HepG2 (cell line): ENCODE results near the gene GATD1. TPM values are rescaled to one million over a fixed set of nuclear protein-coding genes. Genes with fewer than 3 reads are reported as not detected.

ENCODE experiments used
- ATAC-seq: fragments of 200-7000 bp; cut with Tn5 transposase; 3 replicates; pipeline ENCODE4 v1.9.1; 2020; ENCODE audit warnings: mild to moderate bottlenecking, moderate library complexity
- BruUV-seq: library from RNA; stranded (reverse); fragments of 400-500 nt; replicated peaks from 2 replicates; lab custom pipeline; 2021; lab: Mats Ljungman, UMichigan
- CTCF ChIA-PET: fragments of 300-600 bp; formaldehyde crosslinking; extraction: SDS; loops from one replicate; lab custom pipeline; 2021; ENCODE audit warnings: low total read pairs, inconsistent platforms, low intra/inter-chr PET ratio; lab: Yijun Ruan, JAX
- POLR2A ChIA-PET: fragments of 350-600 bp; sonication (Branson Sonifier 250); formaldehyde crosslinking; loops from one replicate; lab custom pipeline; 2020; ENCODE audit warnings: antibody characterized with exemption, inconsistent platforms; lab: Yijun Ruan, JAX
- DNase-seq: peaks from one replicate; pipeline ENCODE4 v3.0.0-alpha.2; 2015; ENCODE audit warnings: low spot score
- FAIRE-seq: peaks from 3 replicates; lab custom pipeline; 2011; peaks lifted over from hg19 to GRCh38; lab: Jason Lieb, UNC
- H2AFZ ChIP-seq: one replicate; pipeline ENCODE4 v1.6.1; 2011; ENCODE audit warnings: low read length, inconsistent platforms
- H3K27ac ChIP-seq: fragments of 300-600 bp; 3 replicates; pipeline ENCODE4 v1.8.0; 2011; ENCODE audit warnings: mixed run types, mild to moderate bottlenecking, mixed read lengths, low read length, inconsistent platforms; ENCODE audit not compliant: insufficient read depth; ENCODE audit errors: extremely low read length
- H3K27me3 ChIP-seq, 2 experiments: fragments of 200-600 bp in 1 of 2; 2 replicates in 1 of 2; 3 replicates in 1 of 2; pipeline versions ENCODE4 v1.6.0 to v1.8.0; 2011; ENCODE audit warnings: low read length in 2 of 2, mild to moderate bottlenecking in 2 of 2, moderate library complexity in 2 of 2, inconsistent platforms in 1 of 2; ENCODE audit not compliant: insufficient read depth in 2 of 2, control insufficient read depth in 1 of 2
- H3K36me3 ChIP-seq, 2 experiments: fragments of 200-600 bp in 1 of 2; replicated peaks in 1 of 2; 2 replicates in 1 of 2; 3 replicates in 1 of 2; pipeline versions ENCODE4 v1.5.1 to v1.8.0; 2011; ENCODE audit warnings: low read length in 2 of 2, inconsistent platforms in 1 of 2; ENCODE audit not compliant: insufficient read depth in 2 of 2, control insufficient read depth in 1 of 2
- H3K4me1 ChIP-seq: 2 replicates; pipeline ENCODE4 v1.5.1; 2012; ENCODE audit warnings: low read length, inconsistent platforms; ENCODE audit not compliant: insufficient read depth
- H3K4me2 ChIP-seq: 2 replicates; pipeline ENCODE4 v1.6.0; 2011; ENCODE audit warnings: low read depth, low read length, inconsistent platforms
- H3K4me3 ChIP-seq, 3 experiments: fragments of 200-600 bp in 1 of 3; sonication (generic), shearing (Covaris generic) in 1 of 3; replicated peaks in 1 of 3; 2 replicates each; pipeline ENCODE4 v1.5.1; 2011 to 2016; ENCODE audit warnings: low read length in 3 of 3, inconsistent platforms in 2 of 3, low read depth in 2 of 3, mild to moderate bottlenecking in 2 of 3, control low read depth in 1 of 3, mixed read lengths in 1 of 3; ENCODE audit not compliant: insufficient read depth in 1 of 3
- H3K79me2 ChIP-seq: one replicate; pipeline ENCODE4 v1.6.1; 2011; ENCODE audit warnings: low read length, inconsistent platforms; ENCODE audit not compliant: insufficient read depth
- H3K9ac ChIP-seq: 2 replicates; pipeline ENCODE4 v1.6.0; 2011; ENCODE audit warnings: mild to moderate bottlenecking, low read depth, low read length, inconsistent platforms; ENCODE audit not compliant: insufficient read depth
- H3K9me3 ChIP-seq: 2 replicates; pipeline ENCODE4 v1.5.1; 2012; ENCODE audit warnings: mild to moderate bottlenecking, low read length
- H4K20me1 ChIP-seq: 2 replicates; pipeline ENCODE4 v1.6.0; 2011; ENCODE audit warnings: inconsistent platforms, mild to moderate bottlenecking, low read length, moderate library complexity; ENCODE audit not compliant: insufficient read depth
- AGO2 ChIP-seq: fragments of 200-400 bp; formaldehyde crosslinking; optimal IDR thresholded peaks from 2 replicates; pipeline ENCODE3; 2017; ENCODE audit warnings: mild to moderate bottlenecking, low read depth, low read length, moderate library complexity
- CREB1 ChIP-seq, 2 experiments: fragments of 450-650 bp in 1 of 2; IDR thresholded peaks; 2 replicates each; pipeline ENCODE4 v1.6.1; 2016 to 2017; ENCODE audit warnings: control low read depth in 1 of 2, mild to moderate bottlenecking in 1 of 2, missing compliant biosample characterization in 1 of 2, missing genetic modification characterization in 1 of 2
- WGBS: methylation state at CpG from one replicate; pipeline ENCODE4 v1.1.6; 2017; ENCODE audit warnings: low lambda C conversion rate; 5-methylcytosine and 5-hydroxymethylcytosine counted together
- in situ Hi-C: cut with HindIII; loops from 2 replicates; pipeline ENCODE4 v1.10.0; 2017; ENCODE audit warnings: low pct_unique_long_range_greater_than_20kb; ENCODE audit not compliant: extremely low pct_ligation_motif_present
- intact Hi-C: fragments of 100-400 bp; cut with micrococcal nuclease; formaldehyde crosslinking; loops from one replicate; pipeline ENCODE4 v1.10.0; 2022; ENCODE audit not compliant: unreplicated experiment
- polyA plus RNA-seq, 8 experiments: library from polyadenylated mRNA; depleted of rRNA in 3 of 8; stranded (reverse) in 7 of 8; unstranded in 1 of 8; fragments of >200 nt; fragmentation: Illumina TruSeq in 4 of 8; extraction: Trizol in 4 of 8; gene quantifications; 2 replicates each; pipeline versions ENCODE4 v1.2.1 to v1.2.3, GENCODE V29; 2011 to 2016; ENCODE audit warnings: low read depth in 4 of 8, missing spikeins in 1 of 8, mixed read lengths in 1 of 8; ENCODE audit not compliant: insufficient read depth in 1 of 8
- total RNA-seq, 5 experiments: library from RNA; depleted of rRNA; stranded (reverse); fragments of >200 nt; fragmentation: Illumina TruSeq; extraction: Trizol; gene quantifications; 2 replicates each; pipeline ENCODE4 v1.2.3, GENCODE V29; 2016; ENCODE audit warnings: low read depth in 1 of 5
- TF ChIP-seq, protein P1 (sequence below): sonication (generic); formaldehyde crosslinking; IDR thresholded peaks from 2 replicates; pipeline ENCODE4 v1.5.1; 2020; ENCODE audit warnings: mild to moderate bottlenecking, missing genetic modification reagents, moderate library complexity
- TF ChIP-seq, protein P2 (sequence below): fragments of 450-650 bp; IDR thresholded peaks from 2 replicates; pipeline ENCODE4 v1.6.1; 2016
- TF ChIP-seq, protein P3 (sequence below): sonication (generic); formaldehyde crosslinking; IDR thresholded peaks from 2 replicates; pipeline ENCODE4 v1.4.0; 2020; ENCODE audit warnings: missing genetic modification reagents

Gene GATD1
- total and polyA plus RNA-seq, 2 of the 13 experiments (the other 11 are each of a cell fraction or from before 2014, with no cell fraction given) = 31.3 to 60.5 TPM

DNA sequence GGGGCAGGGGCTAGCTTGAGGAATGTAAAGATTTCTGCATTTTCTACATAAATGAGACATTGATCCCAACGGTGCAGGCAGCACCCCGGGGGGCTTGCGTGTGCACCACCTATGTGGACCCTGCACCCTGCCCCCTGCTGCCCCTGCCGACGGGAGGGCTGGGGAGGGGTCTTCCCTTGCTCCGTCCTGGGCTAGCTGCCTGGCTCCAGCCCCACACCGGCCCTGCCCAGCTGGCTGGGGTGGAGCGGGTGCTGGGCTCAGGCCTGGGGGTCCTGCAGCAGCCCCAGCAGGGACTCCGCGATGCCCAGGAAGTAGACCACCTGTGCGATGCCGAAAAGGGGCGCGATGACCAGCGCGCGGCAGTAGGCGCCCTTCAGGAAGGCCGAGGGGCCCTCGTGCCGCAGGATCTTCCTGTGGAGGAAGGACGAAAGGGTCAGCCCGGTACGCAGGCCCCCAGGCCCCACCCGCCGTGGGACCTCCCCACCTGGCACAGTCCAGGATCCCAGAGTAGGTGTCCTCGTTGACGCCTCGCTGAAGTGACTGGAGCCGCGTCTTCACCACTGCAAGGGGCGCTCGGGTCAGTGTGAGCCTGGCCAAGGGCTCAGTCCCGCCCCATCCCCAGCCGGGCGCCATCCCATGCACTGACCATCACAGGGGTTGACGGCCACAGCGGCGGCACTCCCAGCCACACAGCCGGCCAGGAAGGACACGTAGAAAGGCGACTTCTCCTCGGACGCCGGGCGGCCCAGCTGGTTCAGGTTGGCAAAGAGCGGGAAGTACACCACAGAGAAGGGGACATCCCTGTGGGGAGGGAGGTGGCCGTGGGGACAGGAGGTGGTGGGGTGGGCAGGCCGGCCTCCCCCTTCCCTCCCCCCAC lies 14.6 kb upstream of the GATD1 start:
- H3K36me3 ChIP-seq = no peaks in the 10 kb centered on the region; a peak in 1 of 5 replicates
- peaks cover 4% of the 10 kb centered on the region for H3K79me2 ChIP-seq
- FAIRE-seq (no peak), ATAC-seq (no peak), DNase-seq (no peak)
- TF ChIP-seq AGO2 (peak; percentile 50), CREB1 (IDR thresholded peaks at IDR 0.05) (no peak), CREB1 (CRISPR knock-in tag; IDR thresholded peaks at IDR 0.05) (no peak)
- no peak overlapping the region for H3K27ac ChIP-seq
- H3K4me2 ChIP-seq = no peak overlapping the region
- CTCF ChIA-PET = no interaction called here
- in situ Hi-C loops = no loop called here
- intact Hi-C loops = no loop called here
- no peak overlapping the region for H3K4me3 ChIP-seq
- H3K9me3 ChIP-seq = no peaks in the 10 kb centered on the region
- H2AFZ ChIP-seq = no peak overlapping the region
- H3K4me1 ChIP-seq = peaks cover 21% of the 10 kb centered on the region
- over 99% methylated on average over 18 of the region's 49 CpGs for WGBS
- TSS peak; percentile 32 for BruUV-seq
- no peak overlapping the region for H3K9ac ChIP-seq
- POLR2A ChIA-PET = no interaction called here
- H4K20me1 ChIP-seq = no peaks in the 10 kb centered on the region
- H3K27me3 ChIP-seq = peaks cover 0 to 2% of the 10 kb centered on the region in 2 experiments; a peak in 2 of 5 replicates

DNA sequence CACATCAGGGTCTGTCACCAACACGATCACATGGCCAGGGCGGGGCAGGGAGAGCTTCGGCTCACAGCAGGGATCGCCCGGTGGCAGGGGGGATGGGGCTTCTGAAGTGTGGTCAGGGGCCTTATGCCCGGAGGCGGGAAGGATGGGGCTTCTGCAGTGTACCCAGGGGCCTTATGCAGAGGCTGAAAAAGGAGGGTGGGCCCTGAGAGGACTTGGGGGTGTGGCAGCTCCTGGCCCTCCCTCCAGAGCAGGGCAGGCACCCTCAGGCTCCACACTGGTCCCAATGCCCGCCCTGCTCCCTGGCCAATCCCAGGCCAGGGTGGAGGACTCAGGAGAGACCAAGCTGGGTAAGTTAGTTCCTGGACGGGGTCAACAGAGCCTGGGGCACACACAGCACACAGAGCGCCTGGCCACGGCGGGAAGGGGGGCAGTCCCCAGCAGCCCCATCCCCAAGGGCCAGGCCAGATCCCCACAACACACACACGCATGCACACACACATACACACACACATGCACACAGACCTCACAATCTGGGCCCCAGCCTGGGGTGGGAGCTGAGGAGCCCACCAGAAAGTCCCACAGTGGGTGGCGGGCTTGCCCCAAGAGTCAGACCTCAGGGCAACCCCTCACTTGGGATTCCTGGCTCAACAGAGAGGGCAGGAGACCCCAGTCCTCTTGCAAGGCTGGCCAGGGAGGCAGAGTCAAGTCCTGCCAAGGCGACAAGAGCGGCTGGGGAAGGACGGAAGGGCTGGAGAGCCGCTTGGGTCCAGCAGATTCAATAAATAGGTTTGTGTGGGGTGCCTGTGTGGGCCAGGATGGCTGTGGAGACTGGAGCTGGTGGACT lies 13.7 kb upstream of the GATD1 start:
- FAIRE-seq (no peak), ATAC-seq (peak; percentile 6; the same call in 2 of the 3 replicates), DNase-seq (no peak)
- Histone ChIP-seq H4K20me1 (no peaks in the 10 kb centered on the region), H3K4me3 (no peak overlapping the region), H3K9ac (no peak overlapping the region), H3K79me2 (no peaks in the 10 kb centered on the region), H3K4me2 (no peak overlapping the region), H3K36me3 (no peaks in the 10 kb centered on the region; a peak in 1 of 5 replicates), H2AFZ (no peak overlapping the region), H3K27ac (no peak overlapping the region), H3K27me3 (peaks cover 0 to 2% of the 10 kb centered on the region in 2 experiments; a peak in 2 of 5 replicates), H3K4me1 (peaks cover 21% of the 10 kb centered on the region), H3K9me3 (no peaks in the 10 kb centered on the region)
- BruUV-seq = no TSS peak
- CTCF ChIA-PET = no interaction called here
- POLR2A ChIA-PET = interaction anchor here (0.8 kb wide), 1 partner anchor 13 kb away, joined by 3 read pairs; no protein-coding TSS in a partner anchor
- in situ Hi-C loops (no loop called here), intact Hi-C loops (no loop called here)
- 78% methylated on average over 16 of the region's 18 CpGs for WGBS
- TF ChIP-seq, protein P1, sequence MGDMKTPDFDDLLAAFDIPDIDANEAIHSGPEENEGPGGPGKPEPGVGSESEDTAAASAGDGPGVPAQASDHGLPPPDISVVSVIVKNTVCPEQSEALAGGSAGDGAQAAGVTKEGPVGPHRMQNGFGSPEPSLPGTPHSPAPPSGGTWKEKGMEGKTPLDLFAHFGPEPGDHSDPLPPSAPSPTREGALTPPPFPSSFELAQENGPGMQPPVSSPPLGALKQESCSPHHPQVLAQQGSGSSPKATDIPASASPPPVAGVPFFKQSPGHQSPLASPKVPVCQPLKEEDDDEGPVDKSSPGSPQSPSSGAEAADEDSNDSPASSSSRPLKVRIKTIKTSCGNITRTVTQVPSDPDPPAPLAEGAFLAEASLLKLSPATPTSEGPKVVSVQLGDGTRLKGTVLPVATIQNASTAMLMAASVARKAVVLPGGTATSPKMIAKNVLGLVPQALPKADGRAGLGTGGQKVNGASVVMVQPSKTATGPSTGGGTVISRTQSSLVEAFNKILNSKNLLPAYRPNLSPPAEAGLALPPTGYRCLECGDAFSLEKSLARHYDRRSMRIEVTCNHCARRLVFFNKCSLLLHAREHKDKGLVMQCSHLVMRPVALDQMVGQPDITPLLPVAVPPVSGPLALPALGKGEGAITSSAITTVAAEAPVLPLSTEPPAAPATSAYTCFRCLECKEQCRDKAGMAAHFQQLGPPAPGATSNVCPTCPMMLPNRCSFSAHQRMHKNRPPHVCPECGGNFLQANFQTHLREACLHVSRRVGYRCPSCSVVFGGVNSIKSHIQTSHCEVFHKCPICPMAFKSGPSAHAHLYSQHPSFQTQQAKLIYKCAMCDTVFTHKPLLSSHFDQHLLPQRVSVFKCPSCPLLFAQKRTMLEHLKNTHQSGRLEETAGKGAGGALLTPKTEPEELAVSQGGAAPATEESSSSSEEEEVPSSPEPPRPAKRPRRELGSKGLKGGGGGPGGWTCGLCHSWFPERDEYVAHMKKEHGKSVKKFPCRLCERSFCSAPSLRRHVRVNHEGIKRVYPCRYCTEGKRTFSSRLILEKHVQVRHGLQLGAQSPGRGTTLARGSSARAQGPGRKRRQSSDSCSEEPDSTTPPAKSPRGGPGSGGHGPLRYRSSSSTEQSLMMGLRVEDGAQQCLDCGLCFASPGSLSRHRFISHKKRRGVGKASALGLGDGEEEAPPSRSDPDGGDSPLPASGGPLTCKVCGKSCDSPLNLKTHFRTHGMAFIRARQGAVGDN = 0 out of 2 replicates have a peak, but pooled peaks have one; percentile 7
- TF ChIP-seq, protein P2, sequence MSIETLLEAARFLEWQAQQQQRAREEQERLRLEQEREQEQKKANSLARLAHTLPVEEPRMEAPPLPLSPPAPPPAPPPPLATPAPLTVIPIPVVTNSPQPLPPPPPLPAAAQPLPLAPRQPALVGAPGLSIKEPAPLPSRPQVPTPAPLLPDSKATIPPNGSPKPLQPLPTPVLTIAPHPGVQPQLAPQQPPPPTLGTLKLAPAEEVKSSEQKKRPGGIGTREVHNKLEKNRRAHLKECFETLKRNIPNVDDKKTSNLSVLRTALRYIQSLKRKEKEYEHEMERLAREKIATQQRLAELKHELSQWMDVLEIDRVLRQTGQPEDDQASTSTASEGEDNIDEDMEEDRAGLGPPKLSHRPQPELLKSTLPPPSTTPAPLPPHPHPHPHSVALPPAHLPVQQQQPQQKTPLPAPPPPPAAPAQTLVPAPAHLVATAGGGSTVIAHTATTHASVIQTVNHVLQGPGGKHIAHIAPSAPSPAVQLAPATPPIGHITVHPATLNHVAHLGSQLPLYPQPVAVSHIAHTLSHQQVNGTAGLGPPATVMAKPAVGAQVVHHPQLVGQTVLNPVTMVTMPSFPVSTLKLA = no peak
- TF ChIP-seq AGO2 = peak; percentile 15
- TF ChIP-seq, protein P3, sequence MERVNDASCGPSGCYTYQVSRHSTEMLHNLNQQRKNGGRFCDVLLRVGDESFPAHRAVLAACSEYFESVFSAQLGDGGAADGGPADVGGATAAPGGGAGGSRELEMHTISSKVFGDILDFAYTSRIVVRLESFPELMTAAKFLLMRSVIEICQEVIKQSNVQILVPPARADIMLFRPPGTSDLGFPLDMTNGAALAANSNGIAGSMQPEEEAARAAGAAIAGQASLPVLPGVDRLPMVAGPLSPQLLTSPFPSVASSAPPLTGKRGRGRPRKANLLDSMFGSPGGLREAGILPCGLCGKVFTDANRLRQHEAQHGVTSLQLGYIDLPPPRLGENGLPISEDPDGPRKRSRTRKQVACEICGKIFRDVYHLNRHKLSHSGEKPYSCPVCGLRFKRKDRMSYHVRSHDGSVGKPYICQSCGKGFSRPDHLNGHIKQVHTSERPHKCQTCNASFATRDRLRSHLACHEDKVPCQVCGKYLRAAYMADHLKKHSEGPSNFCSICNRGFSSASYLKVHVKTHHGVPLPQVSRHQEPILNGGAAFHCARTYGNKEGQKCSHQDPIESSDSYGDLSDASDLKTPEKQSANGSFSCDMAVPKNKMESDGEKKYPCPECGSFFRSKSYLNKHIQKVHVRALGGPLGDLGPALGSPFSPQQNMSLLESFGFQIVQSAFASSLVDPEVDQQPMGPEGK (CRISPR knock-in tag) = 0 out of 2 replicates have a peak, but pooled peaks have one; percentile 1
